Measurements from ENCODE around the gene DNAJB9. TPM values are rescaled to one million over a fixed set of nuclear protein-coding genes. Genes with fewer than 3 reads are reported as not detected.
A peak's percentile ranks its signal among the peaks of the same experiment; 100 is the strongest.

The DNAJB9 gene
- total and polyA plus RNA-seq, 2 of the 13 experiments (the other 11 are each of a cell fraction or from before 2014, with no cell fraction given): 8.6 to 16.4 TPM

- TF ChIP-seq, protein P1, sequence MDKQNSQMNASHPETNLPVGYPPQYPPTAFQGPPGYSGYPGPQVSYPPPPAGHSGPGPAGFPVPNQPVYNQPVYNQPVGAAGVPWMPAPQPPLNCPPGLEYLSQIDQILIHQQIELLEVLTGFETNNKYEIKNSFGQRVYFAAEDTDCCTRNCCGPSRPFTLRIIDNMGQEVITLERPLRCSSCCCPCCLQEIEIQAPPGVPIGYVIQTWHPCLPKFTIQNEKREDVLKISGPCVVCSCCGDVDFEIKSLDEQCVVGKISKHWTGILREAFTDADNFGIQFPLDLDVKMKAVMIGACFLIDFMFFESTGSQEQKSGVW (CRISPR knock-in tag; IDR thresholded peaks at IDR 0.05; ENCODE audit: borderline replicate concordance): no peak; the same call in 1 of the 2 replicates
- TF ChIP-seq, protein P2, sequence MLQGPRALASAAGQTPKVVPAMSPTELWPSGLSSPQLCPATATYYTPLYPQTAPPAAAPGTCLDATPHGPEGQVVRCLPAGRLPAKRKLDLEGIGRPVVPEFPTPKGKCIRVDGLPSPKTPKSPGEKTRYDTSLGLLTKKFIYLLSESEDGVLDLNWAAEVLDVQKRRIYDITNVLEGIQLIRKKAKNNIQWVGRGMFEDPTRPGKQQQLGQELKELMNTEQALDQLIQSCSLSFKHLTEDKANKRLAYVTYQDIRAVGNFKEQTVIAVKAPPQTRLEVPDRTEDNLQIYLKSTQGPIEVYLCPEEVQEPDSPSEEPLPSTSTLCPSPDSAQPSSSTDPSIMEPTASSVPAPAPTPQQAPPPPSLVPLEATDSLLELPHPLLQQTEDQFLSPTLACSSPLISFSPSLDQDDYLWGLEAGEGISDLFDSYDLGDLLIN (CRISPR knock-in tag; IDR thresholded peaks at IDR 0.05; ENCODE audit: borderline replicate concordance): 0 out of 2 replicates have a peak, but pooled peaks have one; percentile 37
- TF ChIP-seq, protein P3, sequence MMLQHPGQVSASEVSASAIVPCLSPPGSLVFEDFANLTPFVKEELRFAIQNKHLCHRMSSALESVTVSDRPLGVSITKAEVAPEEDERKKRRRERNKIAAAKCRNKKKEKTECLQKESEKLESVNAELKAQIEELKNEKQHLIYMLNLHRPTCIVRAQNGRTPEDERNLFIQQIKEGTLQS (CRISPR knock-in tag; IDR thresholded peaks at IDR 0.05): peak; percentile 34; the same call in 1 of the 2 replicates
- no peak for TF ChIP-seq ZNF20 (CRISPR knock-in tag; IDR thresholded peaks at IDR 0.05)
- peak; percentile 78; the same call in 1 of the 2 replicates for TF ChIP-seq ARNT2 (CRISPR knock-in tag; IDR thresholded peaks at IDR 0.05; ENCODE audit: low read depth)
- peak; percentile 72 for TF ChIP-seq KAT7 (CRISPR knock-in tag; IDR thresholded peaks at IDR 0.05; ENCODE audit: borderline replicate concordance)
- TF ChIP-seq MED8 (CRISPR knock-in tag; IDR thresholded peaks at IDR 0.05; ENCODE audit: insufficient replicate concordance): peak; percentile 63
- TF ChIP-seq SALL2 (CRISPR knock-in tag; IDR thresholded peaks at IDR 0.05): peak; percentile 97
- TF ChIP-seq, protein P4, sequence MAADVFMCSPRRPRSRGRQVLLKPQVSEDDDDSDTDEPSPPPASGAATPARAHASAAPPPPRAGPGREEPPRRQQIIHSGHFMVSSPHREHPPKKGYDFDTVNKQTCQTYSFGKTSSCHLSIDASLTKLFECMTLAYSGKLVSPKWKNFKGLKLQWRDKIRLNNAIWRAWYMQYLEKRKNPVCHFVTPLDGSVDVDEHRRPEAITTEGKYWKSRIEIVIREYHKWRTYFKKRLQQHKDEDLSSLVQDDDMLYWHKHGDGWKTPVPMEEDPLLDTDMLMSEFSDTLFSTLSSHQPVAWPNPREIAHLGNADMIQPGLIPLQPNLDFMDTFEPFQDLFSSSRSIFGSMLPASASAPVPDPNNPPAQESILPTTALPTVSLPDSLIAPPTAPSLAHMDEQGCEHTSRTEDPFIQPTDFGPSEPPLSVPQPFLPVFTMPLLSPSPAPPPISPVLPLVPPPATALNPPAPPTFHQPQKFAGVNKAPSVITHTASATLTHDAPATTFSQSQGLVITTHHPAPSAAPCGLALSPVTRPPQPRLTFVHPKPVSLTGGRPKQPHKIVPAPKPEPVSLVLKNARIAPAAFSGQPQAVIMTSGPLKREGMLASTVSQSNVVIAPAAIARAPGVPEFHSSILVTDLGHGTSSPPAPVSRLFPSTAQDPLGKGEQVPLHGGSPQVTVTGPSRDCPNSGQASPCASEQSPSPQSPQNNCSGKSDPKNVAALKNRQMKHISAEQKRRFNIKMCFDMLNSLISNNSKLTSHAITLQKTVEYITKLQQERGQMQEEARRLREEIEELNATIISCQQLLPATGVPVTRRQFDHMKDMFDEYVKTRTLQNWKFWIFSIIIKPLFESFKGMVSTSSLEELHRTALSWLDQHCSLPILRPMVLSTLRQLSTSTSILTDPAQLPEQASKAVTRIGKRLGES (CRISPR knock-in tag; IDR thresholded peaks at IDR 0.05; ENCODE audit: borderline replicate concordance): no peak
- 0 out of 2 replicates have a peak, but pooled peaks have one; percentile 66 for TF ChIP-seq ZHX2 (IDR thresholded peaks at IDR 0.05; ENCODE audit: low read depth)
- TF ChIP-seq ZHX2 (CRISPR knock-in tag; IDR thresholded peaks at IDR 0.05; ENCODE audit: borderline replicate concordance): peak; percentile 74; the same call in 1 of the 2 replicates
- peak; percentile 96 for TF ChIP-seq ZNF891 (CRISPR knock-in tag; IDR thresholded peaks at IDR 0.05)
- peak; percentile 92 for TF ChIP-seq GMEB1 (CRISPR knock-in tag; IDR thresholded peaks at IDR 0.05; ENCODE audit: borderline replicate concordance)
- peak; percentile 85 for TF ChIP-seq ZNF232 (CRISPR knock-in tag; IDR thresholded peaks at IDR 0.05; ENCODE audit: borderline replicate concordance)
Measured at GRCh38 chr7:108569381-108570145, at the start of gene DNAJB9, which contains the start of gene THAP5 (continued).
